Endodermal cell (in vitro differentiated cells): Measurements from ENCODE around the gene DCLK1. TPM values are rescaled to one million over a fixed set of nuclear protein-coding genes. Genes with fewer than 3 reads are reported as not detected.

Experiments used
- DNase-seq: peaks from one replicate; pipeline ENCODE4 v3.0.0-alpha.2; 2017
- H3K27ac ChIP-seq: 2 replicates; pipeline ENCODE4 v1.5.1; 2013; ENCODE audit warnings: mild to moderate bottlenecking, low read depth, low read length, moderate library complexity
- H3K27me3 ChIP-seq: 2 replicates; pipeline ENCODE4 v1.6.1; 2013; ENCODE audit warnings: mild to moderate bottlenecking, low read length, moderate library complexity; ENCODE audit not compliant: insufficient read depth, control insufficient read depth, poor library complexity, severe bottlenecking
- H3K36me3 ChIP-seq: 2 replicates; pipeline ENCODE4 v1.7.0; 2013; ENCODE audit warnings: mild to moderate bottlenecking, low read length, moderate library complexity; ENCODE audit not compliant: control insufficient read depth, insufficient read depth
- H3K4me1 ChIP-seq: one replicate; pipeline ENCODE4 v1.7.0; 2013; ENCODE audit warnings: low read length; ENCODE audit not compliant: control insufficient read depth, insufficient read depth
- H3K4me3 ChIP-seq: 2 replicates; pipeline ENCODE4 v1.5.1; 2013; ENCODE audit warnings: mild to moderate bottlenecking, low read length, moderate library complexity
- H3K9ac ChIP-seq: 2 replicates; pipeline ENCODE4 v1.6.1; 2013; ENCODE audit warnings: mild to moderate bottlenecking, low read length, moderate library complexity; ENCODE audit not compliant: poor library complexity, severe bottlenecking; ENCODE audit errors: extremely low read depth
- H3K9me3 ChIP-seq: 2 replicates; pipeline ENCODE4 v1.6.1; 2013; ENCODE audit warnings: mild to moderate bottlenecking, low read length, moderate library complexity; ENCODE audit not compliant: control insufficient read depth
- H3K27ac Mint-ChIP-seq: 2 replicates; pipeline ENCODE4 v1.8.0; 2020; ENCODE audit warnings: mixed read lengths
- H3K27me3 Mint-ChIP-seq: 2 replicates; pipeline ENCODE4 v1.8.0; 2021; ENCODE audit warnings: mild to moderate bottlenecking, mixed read lengths; ENCODE audit not compliant: insufficient read depth
- H3K36me3 Mint-ChIP-seq: 2 replicates; pipeline ENCODE4 v1.8.0; 2020; ENCODE audit warnings: low read depth, mixed read lengths
- H3K4me1 Mint-ChIP-seq: 2 replicates; pipeline ENCODE4 v1.8.0; 2020; ENCODE audit warnings: mixed read lengths
- H3K4me3 Mint-ChIP-seq: 2 replicates; pipeline ENCODE4 v1.8.0; 2020; ENCODE audit warnings: mild to moderate bottlenecking, moderate library complexity, mixed read lengths
- H3K9me3 Mint-ChIP-seq: 2 replicates; pipeline ENCODE4 v1.8.0; 2020; ENCODE audit warnings: mild to moderate bottlenecking, mixed read lengths
- WGBS, 2 experiments: methylation state at CpG; one replicate each; pipeline versions ENCODE4 v1.1.5 to v1.1.7; 2013; ENCODE audit warnings: missing lambda C conversion rate in 2 of 2, mixed read lengths in 1 of 2; ENCODE audit not compliant: insufficient coverage in 1 of 2, insufficient read length in 1 of 2; 5-methylcytosine and 5-hydroxymethylcytosine counted together
- total RNA-seq, 2 donors: library from RNA; stranded (reverse); fragmentation: NEBNext Ultra II Directional in 1 of 2; extraction: Animal tissue kit (Norgen Biotek cat#: 25700) in 1 of 2; gene quantifications; 2 replicates in 1 of 2; 3 replicates in 1 of 2; pipeline ENCODE4 v1.2.1, GENCODE V29; 2021
- TF ChIP-seq, protein P1 (sequence below): fragments of 200-600 bp; sonication (generic); conservative IDR thresholded peaks from 2 replicates; pipeline ENCODE4 v1.5.0; 2021; ENCODE audit warnings: antibody characterized with exemption, mild to moderate bottlenecking

The DCLK1 gene
- total RNA-seq, 2 donors from 2014 or later = 3.0 to 32.8 TPM

DNA sequence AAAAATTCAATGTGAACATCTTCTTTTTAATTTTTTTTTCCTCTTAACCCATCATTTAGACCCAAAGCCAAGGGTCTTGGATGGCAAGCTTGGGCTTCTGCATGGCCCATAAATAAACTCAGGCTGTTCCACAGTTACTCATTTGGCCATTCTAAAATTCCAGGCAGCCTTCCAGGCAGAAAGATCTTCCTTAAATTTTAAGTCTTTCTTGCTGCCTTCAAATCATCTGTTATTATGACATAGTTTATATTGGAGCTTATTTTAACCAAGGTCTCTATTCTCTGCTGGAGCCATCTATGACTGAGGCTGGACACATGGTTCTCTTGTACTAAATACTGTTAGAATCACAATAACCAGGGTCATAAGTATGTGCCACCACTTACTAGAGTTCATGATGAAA, 337.4 kb downstream of the DCLK1 start:
- no peak overlapping the region for H3K9ac ChIP-seq
- H3K27ac ChIP-seq = no peak overlapping the region
- H3K36me3 Mint-ChIP-seq = no peaks in the 10 kb centered on the region
- H3K9me3 Mint-ChIP-seq = no peaks in the 10 kb centered on the region
- H3K27ac Mint-ChIP-seq = no peak overlapping the region
- no peaks in the 10 kb centered on the region for H3K27me3 Mint-ChIP-seq
- H3K9me3 ChIP-seq = no peaks in the 10 kb centered on the region
- peaks cover 6% of the 10 kb centered on the region for H3K4me1 ChIP-seq
- no peaks in the 10 kb centered on the region for H3K36me3 ChIP-seq
- H3K4me1 Mint-ChIP-seq = peaks cover 25% of the 10 kb centered on the region
- no peak overlapping the region for H3K4me3 ChIP-seq
- no peaks in the 10 kb centered on the region for H3K27me3 ChIP-seq
- TF ChIP-seq, protein P1, sequence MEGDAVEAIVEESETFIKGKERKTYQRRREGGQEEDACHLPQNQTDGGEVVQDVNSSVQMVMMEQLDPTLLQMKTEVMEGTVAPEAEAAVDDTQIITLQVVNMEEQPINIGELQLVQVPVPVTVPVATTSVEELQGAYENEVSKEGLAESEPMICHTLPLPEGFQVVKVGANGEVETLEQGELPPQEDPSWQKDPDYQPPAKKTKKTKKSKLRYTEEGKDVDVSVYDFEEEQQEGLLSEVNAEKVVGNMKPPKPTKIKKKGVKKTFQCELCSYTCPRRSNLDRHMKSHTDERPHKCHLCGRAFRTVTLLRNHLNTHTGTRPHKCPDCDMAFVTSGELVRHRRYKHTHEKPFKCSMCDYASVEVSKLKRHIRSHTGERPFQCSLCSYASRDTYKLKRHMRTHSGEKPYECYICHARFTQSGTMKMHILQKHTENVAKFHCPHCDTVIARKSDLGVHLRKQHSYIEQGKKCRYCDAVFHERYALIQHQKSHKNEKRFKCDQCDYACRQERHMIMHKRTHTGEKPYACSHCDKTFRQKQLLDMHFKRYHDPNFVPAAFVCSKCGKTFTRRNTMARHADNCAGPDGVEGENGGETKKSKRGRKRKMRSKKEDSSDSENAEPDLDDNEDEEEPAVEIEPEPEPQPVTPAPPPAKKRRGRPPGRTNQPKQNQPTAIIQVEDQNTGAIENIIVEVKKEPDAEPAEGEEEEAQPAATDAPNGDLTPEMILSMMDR = no peak
- no peak overlapping the region for H3K4me3 Mint-ChIP-seq
- DNase-seq = no peak

DNA sequence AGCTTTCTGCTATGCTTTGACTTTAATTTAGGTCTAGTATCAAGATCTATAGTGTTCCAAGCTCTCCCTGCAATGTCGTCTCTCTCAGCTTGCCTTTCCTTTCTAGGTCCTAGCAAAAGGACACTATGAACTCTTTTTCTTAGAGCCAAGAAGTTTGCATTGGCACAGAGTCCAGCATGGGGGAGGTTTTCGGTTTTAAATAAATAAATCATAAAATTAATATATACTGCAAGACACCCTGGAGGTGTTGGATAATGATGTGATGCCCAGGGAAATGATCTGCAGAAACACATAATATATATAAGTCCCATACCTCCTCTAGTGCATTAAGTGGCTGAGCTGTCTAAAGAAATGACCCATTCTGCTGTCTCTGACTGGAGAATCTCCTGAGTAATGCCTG, 338.3 kb downstream of the DCLK1 start:
- Mint-ChIP-seq H3K4me1 (peaks cover 27% of the 10 kb centered on the region), H3K36me3 (no peaks in the 10 kb centered on the region), H3K27me3 (no peaks in the 10 kb centered on the region), H3K9me3 (no peaks in the 10 kb centered on the region), H3K4me3 (no peak overlapping the region), H3K27ac (no peak overlapping the region)
- TF ChIP-seq, protein P1 = no peak
- Histone ChIP-seq H3K27me3 (no peaks in the 10 kb centered on the region), H3K4me1 (peaks cover 6% of the 10 kb centered on the region), H3K36me3 (no peaks in the 10 kb centered on the region), H3K27ac (no peak overlapping the region), H3K9me3 (no peaks in the 10 kb centered on the region), H3K4me3 (no peak overlapping the region), H3K9ac (no peak overlapping the region)
- no peak for DNase-seq
- WGBS, 2 experiments = 93 to 100% methylated on average over 1 of the region's 2 CpGs

DNA sequence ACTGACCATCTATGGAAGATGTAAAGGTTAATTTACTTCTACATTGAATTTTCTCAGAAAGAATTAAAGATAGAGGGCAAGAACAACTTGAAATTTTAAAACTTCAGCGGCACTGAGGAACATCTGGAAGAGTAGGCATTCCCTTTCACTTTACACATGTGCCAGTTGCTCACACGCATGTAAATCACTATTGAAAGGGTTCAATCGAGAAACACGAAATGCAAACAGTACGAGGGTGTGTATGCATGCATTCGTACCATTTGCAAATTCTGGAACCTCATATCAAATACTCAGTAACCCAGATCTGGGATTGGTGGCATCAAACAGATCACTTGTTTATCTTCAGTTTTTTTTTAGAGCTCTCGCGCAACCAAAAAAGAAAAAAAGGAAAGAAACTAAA, 339.2 kb downstream of the DCLK1 start:
- DNase-seq = no peak
- no peaks in the 10 kb centered on the region for H3K36me3 ChIP-seq
- TF ChIP-seq, protein P1 = no peak
- no peaks in the 10 kb centered on the region for H3K27me3 Mint-ChIP-seq
- no peak overlapping the region for H3K27ac ChIP-seq
- H3K4me1 Mint-ChIP-seq = peaks cover 28% of the 10 kb centered on the region
- H3K27me3 ChIP-seq = no peaks in the 10 kb centered on the region
- H3K9me3 Mint-ChIP-seq = no peaks in the 10 kb centered on the region
- H3K4me1 ChIP-seq = peaks cover 6% of the 10 kb centered on the region
- 97 to 98% methylated on average over 7 to 8 of the region's 8 CpGs for WGBS, 2 experiments
- H3K9ac ChIP-seq = no peak overlapping the region
- H3K27ac Mint-ChIP-seq = no peak overlapping the region
- H3K4me3 Mint-ChIP-seq = no peak overlapping the region
- H3K36me3 Mint-ChIP-seq = no peaks in the 10 kb centered on the region
- no peaks in the 10 kb centered on the region for H3K9me3 ChIP-seq
- H3K4me3 ChIP-seq = no peak overlapping the region
